Stimulated activated naive CD8-positive, alpha-beta T cell treated with anti-CD3 and anti-CD28 coated beads, Interleukin-15, Interleukin-2, amounts not matched to agents 100 ng/mL and 50 ng/mL, for 24 hours (primary cell): ENCODE results near the gene MAGOHB.

Experiments used
- H3K27ac Mint-ChIP-seq: one replicate; pipeline ENCODE4 v1.8.0; 2021; ENCODE audit warnings: mild to moderate bottlenecking, mixed read lengths
- H3K27me3 Mint-ChIP-seq: one replicate; pipeline ENCODE4 v1.8.0; 2021; ENCODE audit warnings: mixed read lengths
- H3K36me3 Mint-ChIP-seq: one replicate; pipeline ENCODE4 v1.8.0; 2021; ENCODE audit warnings: low read depth, mixed read lengths
- H3K4me1 Mint-ChIP-seq: one replicate; pipeline ENCODE4 v1.8.0; 2021; ENCODE audit warnings: low read depth, mixed read lengths
- H3K4me3 Mint-ChIP-seq: one replicate; pipeline ENCODE4 v1.8.0; 2021; ENCODE audit warnings: mild to moderate bottlenecking, mixed read lengths
- H3K9me3 Mint-ChIP-seq: one replicate; pipeline ENCODE4 v1.8.0; 2021; ENCODE audit warnings: mixed read lengths

Gene MAGOHB

GRCh38 chr12:10554228-10554755 lies 59.1 kb downstream of the MAGOHB start:
- peaks cover 59% of the 10 kb centered on the region for H3K4me1 Mint-ChIP-seq
- peak overlapping the region; percentile 94 for H3K4me3 Mint-ChIP-seq
- H3K36me3 Mint-ChIP-seq = peaks cover 43% of the 10 kb centered on the region
- H3K9me3 Mint-ChIP-seq = peaks cover 6% of the 10 kb centered on the region
- H3K27ac Mint-ChIP-seq = peak overlapping the region; percentile 95
- no peaks in the 10 kb centered on the region for H3K27me3 Mint-ChIP-seq
